ENCODE results near the gene MIPEP. TPM values are rescaled to one million over a fixed set of nuclear protein-coding genes. Genes with fewer than 3 reads are reported as not detected.
"Not testable (repeated sequence)": the region's sequence is repeated elsewhere in the genome, so short reads cannot be mapped to it uniquely, and the experiment has no call there.

The MIPEP gene
- total RNA-seq, 2 experiments from 2014 or later: 13.2 to 15.5 TPM

DNA sequence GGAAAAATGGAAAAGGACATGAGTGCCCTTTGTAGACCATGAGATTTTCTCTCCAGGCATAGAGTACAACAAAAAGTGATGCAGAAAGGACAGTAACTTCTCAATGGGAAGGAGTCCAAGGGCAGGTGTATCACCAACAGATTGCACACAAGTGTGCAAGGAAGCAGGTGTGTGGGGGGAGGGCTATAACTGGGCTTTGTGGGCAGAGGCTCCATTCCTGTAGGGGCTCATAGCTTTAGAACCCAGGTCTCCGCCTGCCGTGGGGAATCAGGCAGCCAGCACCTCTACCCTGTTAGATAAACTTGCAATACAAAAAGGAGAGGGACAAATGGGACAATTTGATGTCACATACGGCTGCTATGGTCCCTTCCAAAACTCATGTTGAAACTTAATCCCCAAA, 119.8 kb downstream of the MIPEP start:
- peaks cover 6% of the 10 kb centered on the region for H3K4me1 Mint-ChIP-seq
- ATAC-seq (no peak), DNase-seq (no peak)
- no peaks in the 10 kb centered on the region for H3K36me3 Mint-ChIP-seq (ENCODE audit: low read depth)
- intact Hi-C loops (cut with DNase I, micrococcal nuclease): loop anchor here in 1 of 2 experiments (2.0 kb wide), 1 partner anchor 15 kb away; no protein-coding TSS in a partner anchor
- no peak overlapping the region for H3K27ac Mint-ChIP-seq
- H3K4me3 Mint-ChIP-seq: no peak overlapping the region
- ChIA-PET POLR2A (no interaction called here), CTCF (no interaction called here)
- H3K27me3 Mint-ChIP-seq: no peaks in the 10 kb centered on the region
- no peaks in the 10 kb centered on the region for H3K9me3 Mint-ChIP-seq (ENCODE audit: low read depth)

DNA sequence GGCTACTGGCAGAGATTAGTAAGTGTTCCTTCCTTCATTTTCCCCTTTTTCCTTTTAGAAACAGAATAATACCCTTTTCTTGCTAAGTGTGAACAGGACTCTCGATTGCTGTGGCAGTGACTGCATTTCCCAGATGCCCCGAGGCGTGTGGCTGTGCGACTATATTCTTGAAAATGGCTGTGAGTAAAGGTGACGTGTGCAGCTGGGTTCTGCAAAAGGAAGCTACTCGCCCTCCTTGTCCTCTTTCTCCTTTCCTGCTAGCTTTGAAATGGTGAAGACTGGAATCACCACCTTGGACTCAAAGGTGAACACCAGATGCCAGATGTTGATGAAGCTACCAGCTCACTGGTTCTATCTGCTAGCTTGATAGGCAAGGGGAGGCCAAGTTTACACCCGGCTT, 121.4 kb downstream of the MIPEP start:
- CTCF ChIA-PET: no interaction called here
- no peak overlapping the region for H3K27ac Mint-ChIP-seq
- no peaks in the 10 kb centered on the region for H3K27me3 Mint-ChIP-seq
- intact Hi-C loops (cut with DNase I, micrococcal nuclease): loop anchor here in 1 of 2 experiments (2.0 kb wide), 1 partner anchor 13 kb away; no protein-coding TSS in a partner anchor
- H3K9me3 Mint-ChIP-seq (ENCODE audit: low read depth): no peaks in the 10 kb centered on the region
- H3K36me3 Mint-ChIP-seq (ENCODE audit: low read depth): no peaks in the 10 kb centered on the region
- peaks cover 6% of the 10 kb centered on the region for H3K4me1 Mint-ChIP-seq
- POLR2A ChIA-PET: no interaction called here
- no peak for DNase-seq
- no peak overlapping the region for H3K4me3 Mint-ChIP-seq
- no peak for ATAC-seq

DNA sequence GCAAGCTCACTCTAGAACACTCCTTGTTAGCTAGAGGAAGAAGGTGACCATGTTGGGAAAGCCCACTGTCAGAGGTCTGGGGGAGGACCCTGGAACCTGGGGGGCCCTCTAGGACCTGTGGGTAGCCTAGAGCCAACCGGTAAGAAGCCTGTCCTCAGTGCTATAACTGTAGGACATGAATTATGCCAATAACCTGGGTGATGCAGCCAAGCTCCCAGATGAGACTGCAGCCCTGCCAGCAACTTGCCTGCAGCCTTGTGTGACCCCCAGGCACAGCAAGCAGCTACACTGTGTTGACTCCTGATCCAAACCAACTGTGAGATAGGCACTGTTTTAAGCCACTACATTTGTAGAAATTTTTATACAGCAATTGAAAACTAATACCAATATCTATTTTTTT, 122.3 kb downstream of the MIPEP start:
- H3K27ac Mint-ChIP-seq: no peak overlapping the region
- H3K27me3 Mint-ChIP-seq: no peaks in the 10 kb centered on the region
- intact Hi-C loops (cut with DNase I, micrococcal nuclease): no loop called here
- DNase-seq (no peak), ATAC-seq (no peak)
- H3K9me3 Mint-ChIP-seq (ENCODE audit: low read depth): no peaks in the 10 kb centered on the region
- ChIA-PET CTCF (no interaction called here), POLR2A (no interaction called here)
- H3K4me1 Mint-ChIP-seq: peaks cover 6% of the 10 kb centered on the region
- H3K4me3 Mint-ChIP-seq: no peak overlapping the region
- H3K36me3 Mint-ChIP-seq (ENCODE audit: low read depth): no peaks in the 10 kb centered on the region

DNA sequence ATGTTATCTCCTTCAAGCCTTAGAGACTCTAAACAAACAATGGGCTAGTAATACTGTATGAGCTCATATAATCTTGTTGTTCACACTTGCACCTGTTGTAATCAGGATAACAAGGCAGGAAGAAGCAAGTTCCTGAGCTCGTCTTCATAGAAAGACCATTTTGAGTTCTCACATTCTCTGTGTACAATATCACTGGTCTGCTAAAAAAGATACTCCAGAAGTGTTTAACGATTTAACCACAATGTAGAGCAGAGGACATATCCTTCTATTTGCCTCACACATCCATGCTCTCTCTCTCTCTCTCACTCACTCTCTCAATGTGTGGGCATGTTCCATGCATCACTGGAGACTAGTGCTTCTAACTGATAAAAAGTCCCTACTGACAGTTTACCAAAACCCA, 122.9 kb downstream of the MIPEP start:
- ATAC-seq (no peak), DNase-seq (no peak)
- Mint-ChIP-seq H3K9me3 (ENCODE audit: low read depth) (no peaks in the 10 kb centered on the region), H3K27ac (no peak overlapping the region), H3K4me1 (peaks cover 2% of the 10 kb centered on the region), H3K36me3 (ENCODE audit: low read depth) (no peaks in the 10 kb centered on the region), H3K4me3 (no peak overlapping the region), H3K27me3 (no peaks in the 10 kb centered on the region)
- CTCF ChIA-PET: no interaction called here
- POLR2A ChIA-PET: interaction anchor here (0.6 kb wide), 1 partner anchor 1781 kb away, joined by 6 read pairs; no protein-coding TSS in a partner anchor
- intact Hi-C loops (cut with DNase I, micrococcal nuclease): no loop called here

DNA sequence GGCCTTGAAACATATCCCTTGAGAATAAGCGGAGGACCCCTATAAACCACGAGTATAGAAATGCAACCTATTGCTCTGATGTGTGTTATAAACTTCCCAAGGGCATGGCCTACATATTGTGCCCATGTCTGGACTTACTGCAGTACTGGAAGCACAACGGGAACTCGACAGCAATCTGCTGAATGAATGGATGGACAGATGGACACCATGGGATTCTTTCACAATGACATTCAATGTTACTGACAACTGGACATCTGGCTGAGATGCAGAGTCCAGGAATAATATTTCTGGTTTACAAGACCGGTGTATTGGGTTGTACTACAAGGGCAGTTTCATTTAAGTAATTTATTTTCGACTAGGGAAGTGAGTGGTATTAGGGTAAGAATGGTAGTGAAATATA, 123.7 kb downstream of the MIPEP start:
- Mint-ChIP-seq H3K4me1 (no peaks in the 10 kb centered on the region), H3K9me3 (ENCODE audit: low read depth) (no peaks in the 10 kb centered on the region), H3K27ac (no peak overlapping the region), H3K27me3 (no peaks in the 10 kb centered on the region), H3K4me3 (no peak overlapping the region), H3K36me3 (ENCODE audit: low read depth) (no peaks in the 10 kb centered on the region)
- no peak for ATAC-seq
- intact Hi-C loops (cut with DNase I, micrococcal nuclease): no loop called here
- ChIA-PET POLR2A (no interaction called here), CTCF (no interaction called here)
- DNase-seq: no peak

DNA sequence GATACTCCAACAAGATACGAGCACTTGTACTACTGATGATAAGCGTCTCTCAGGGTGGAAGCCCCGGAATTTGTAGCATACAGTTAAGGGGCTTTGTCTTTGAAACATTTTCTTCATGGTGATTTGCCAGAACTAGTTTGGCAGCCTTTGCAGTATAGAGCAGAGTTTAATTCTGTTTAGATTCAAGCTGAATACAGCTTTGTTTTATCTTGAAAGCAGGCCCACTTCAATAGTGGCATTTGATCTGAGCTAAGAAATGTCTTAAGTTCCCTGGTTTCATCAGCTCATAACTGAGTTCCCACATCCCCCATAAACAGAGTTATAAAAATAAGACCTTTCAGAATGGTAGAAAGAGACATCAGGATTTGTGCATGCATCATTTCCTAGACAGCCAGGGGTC, 125.9 kb downstream of the MIPEP start:
- H3K9me3 Mint-ChIP-seq (ENCODE audit: low read depth): no peaks in the 10 kb centered on the region

DNA sequence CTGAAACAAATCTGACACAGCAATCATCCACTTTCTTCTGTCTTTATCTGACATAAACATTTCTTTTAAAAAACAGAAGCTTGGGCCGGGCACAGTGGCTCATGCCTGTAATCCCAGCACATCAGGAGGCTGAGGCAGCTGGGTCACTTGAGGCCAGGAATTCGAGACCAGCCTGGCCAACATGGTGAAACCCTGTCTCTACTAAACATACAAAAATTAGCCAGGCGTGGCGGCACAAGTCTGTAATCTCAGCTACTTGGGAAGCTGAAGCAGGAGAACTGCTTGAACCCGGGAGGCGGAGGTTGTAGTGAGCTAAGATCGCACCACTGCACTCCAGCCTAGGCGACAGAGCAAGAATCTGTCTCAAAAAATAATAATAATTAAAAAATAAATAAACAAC, 127.4 kb downstream of the MIPEP start:
- POLR2A ChIA-PET; H3K4me1 Mint-ChIP-seq; intact Hi-C loops (cut with DNase I, micrococcal nuclease); DNase-seq; H3K9me3 Mint-ChIP-seq (ENCODE audit: low read depth); H3K4me3 Mint-ChIP-seq; H3K27me3 Mint-ChIP-seq; H3K36me3 Mint-ChIP-seq (ENCODE audit: low read depth); ATAC-seq; H3K27ac Mint-ChIP-seq: not testable (repeated sequence)
- CTCF ChIA-PET: interaction anchor here (0.6 to 1.0 kb wide), 2 partner anchors 11 to 18 kb away, joined by 3 to 4 read pairs; no protein-coding TSS in a partner anchor

More for the DNA sequence above, 125.9 kb downstream of the MIPEP start:
- H3K4me1 Mint-ChIP-seq: no peaks in the 10 kb centered on the region
- ChIA-PET CTCF (interaction anchor here (0.6 kb wide), 1 partner anchor 296 kb away, joined by 4 read pairs; no protein-coding TSS in a partner anchor), POLR2A (no interaction called here)
- H3K36me3 Mint-ChIP-seq (ENCODE audit: low read depth): peaks cover 2% of the 10 kb centered on the region
- ATAC-seq: no peak
- no peak for DNase-seq
- intact Hi-C loops (cut with DNase I, micrococcal nuclease): no loop called here
- no peak overlapping the region for H3K27ac Mint-ChIP-seq
- H3K27me3 Mint-ChIP-seq: no peaks in the 10 kb centered on the region
- H3K4me3 Mint-ChIP-seq: no peak overlapping the region

DNA sequence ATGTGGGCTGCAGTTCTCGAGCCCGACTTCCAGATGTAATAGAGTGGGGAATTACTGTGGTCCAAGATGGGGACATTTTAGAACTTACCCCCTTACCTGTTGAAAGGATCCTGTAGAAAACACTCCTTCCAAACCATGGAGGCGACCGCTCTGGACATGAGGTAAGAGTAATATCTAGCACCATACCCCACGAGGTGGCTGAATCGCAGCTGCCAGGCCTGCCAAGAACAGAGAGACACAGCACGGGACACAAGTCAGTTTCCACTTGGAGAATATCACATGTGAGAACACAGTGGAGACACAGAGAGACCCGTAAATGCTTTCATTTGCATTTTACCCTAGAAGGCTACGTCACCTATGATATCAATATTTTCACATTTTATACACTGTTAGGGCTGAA, 129.2 kb downstream of the MIPEP start:
- ATAC-seq (no peak), DNase-seq (no peak)
- peaks cover 7% of the 10 kb centered on the region for H3K36me3 Mint-ChIP-seq (ENCODE audit: low read depth)
- no peak overlapping the region for H3K4me3 Mint-ChIP-seq
- H3K9me3 Mint-ChIP-seq (ENCODE audit: low read depth): no peaks in the 10 kb centered on the region
- no peaks in the 10 kb centered on the region for H3K27me3 Mint-ChIP-seq
- intact Hi-C loops (cut with DNase I, micrococcal nuclease): no loop called here
- H3K4me1 Mint-ChIP-seq: peaks cover 3% of the 10 kb centered on the region
- H3K27ac Mint-ChIP-seq: no peak overlapping the region
- CTCF ChIA-PET: no interaction called here
- POLR2A ChIA-PET: no interaction called here

DNA sequence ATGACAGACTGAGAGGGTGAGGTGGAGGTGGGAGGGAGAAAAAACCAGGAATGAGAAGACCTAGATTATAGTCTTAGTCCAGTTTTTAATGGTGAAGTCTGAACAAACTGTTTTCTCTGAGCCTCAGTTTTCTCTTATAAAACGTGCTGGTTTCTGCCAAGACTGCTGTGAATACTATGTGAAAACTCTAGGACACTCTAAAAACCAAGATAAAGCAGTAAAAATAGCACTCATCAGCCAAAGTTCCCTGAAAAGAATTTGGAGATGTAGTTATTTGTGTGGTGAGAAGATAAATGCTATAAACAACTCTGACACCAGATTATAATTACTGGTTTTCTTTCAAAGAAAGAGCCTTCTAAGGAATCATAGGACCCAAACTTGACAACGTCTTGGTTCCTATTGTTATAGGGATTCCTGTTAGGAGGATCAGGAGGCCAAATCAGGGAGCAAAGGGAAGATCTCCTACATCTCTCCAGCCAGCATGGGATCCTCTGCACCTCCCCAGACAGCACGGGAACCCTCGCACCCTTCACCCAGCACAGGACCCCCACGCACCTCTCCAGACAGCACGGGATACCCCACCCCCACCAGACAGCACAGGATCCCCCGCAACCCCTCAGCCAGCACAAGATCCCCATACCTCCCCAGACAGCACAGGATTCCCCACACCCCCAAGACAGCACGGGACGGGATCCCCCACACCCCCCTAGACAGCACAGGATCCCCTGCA, 130.2 kb downstream of the MIPEP start:
- peaks cover 9% of the 10 kb centered on the region for H3K36me3 Mint-ChIP-seq (ENCODE audit: low read depth)
- ChIA-PET CTCF (no interaction called here), POLR2A (no interaction called here)
- intact Hi-C loops (cut with DNase I, micrococcal nuclease): no loop called here
- H3K27me3 Mint-ChIP-seq: no peaks in the 10 kb centered on the region
- DNase-seq (no peak), ATAC-seq (no peak)
- H3K4me1 Mint-ChIP-seq: peaks cover 11% of the 10 kb centered on the region
- H3K9me3 Mint-ChIP-seq (ENCODE audit: low read depth): no peaks in the 10 kb centered on the region
- H3K27ac Mint-ChIP-seq: no peak overlapping the region
- no peak overlapping the region for H3K4me3 Mint-ChIP-seq

DNA sequence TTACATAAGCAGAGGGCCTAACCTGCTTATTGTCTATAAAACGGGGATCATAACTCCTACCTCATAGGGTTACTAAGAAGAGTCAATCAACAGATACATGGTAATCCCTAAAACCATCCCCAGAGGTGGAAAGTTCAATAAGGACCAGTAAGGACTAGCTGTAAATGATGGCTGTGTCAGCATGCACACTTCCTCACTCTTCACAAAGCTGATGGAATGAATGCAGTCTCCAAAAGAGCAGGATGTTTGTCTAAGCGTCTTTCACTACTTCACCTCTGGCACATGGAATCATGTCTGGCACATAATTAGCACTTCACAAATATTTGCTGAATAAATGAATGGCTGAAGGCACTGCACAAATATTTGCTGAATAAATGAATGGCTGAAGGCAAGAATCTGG, 134.2 kb downstream of the MIPEP start:
- peaks cover 41% of the 10 kb centered on the region for H3K4me1 Mint-ChIP-seq
- H3K36me3 Mint-ChIP-seq (ENCODE audit: low read depth): peaks cover 9% of the 10 kb centered on the region
- ATAC-seq (no peak), DNase-seq (no peak)
- H3K27ac Mint-ChIP-seq: peak overlapping the region; percentile 58
- intact Hi-C loops (cut with DNase I, micrococcal nuclease): loop anchor here (1.0 to 5.0 kb wide), 3 partner anchors 14 to 288 kb away; no protein-coding TSS in a partner anchor
- ChIA-PET CTCF (interaction anchor here (0.9 kb wide), 1 partner anchor 14 kb away, joined by 3 read pairs; no protein-coding TSS in a partner anchor), POLR2A (no interaction called here)
- no peak overlapping the region for H3K4me3 Mint-ChIP-seq
- H3K27me3 Mint-ChIP-seq: no peaks in the 10 kb centered on the region
- H3K9me3 Mint-ChIP-seq (ENCODE audit: low read depth): no peaks in the 10 kb centered on the region

DNA sequence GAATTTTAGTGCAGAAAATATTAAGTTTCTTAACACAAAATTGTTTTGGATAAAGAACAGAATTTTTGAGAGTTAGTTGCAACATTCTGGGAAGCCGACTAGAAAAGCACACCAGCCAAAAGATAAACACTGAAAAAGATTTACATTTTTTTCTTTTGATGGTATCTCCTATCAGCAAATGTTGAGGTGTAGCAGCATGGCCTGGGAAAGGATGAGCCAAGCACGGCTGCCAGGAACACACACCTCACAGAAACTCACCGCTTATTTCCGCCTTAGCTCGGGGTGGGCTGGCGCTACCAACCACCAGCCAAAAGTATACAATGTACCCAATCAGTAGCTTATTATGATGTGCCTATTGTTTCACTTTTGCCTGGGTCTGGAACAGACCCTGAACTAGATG, 134.7 kb downstream of the MIPEP start:
- intact Hi-C loops (cut with DNase I, micrococcal nuclease): loop anchor here (2.0 to 5.0 kb wide), 2 partner anchors 14 to 287 kb away; no protein-coding TSS in a partner anchor
- ChIA-PET CTCF (interaction anchor here (0.9 kb wide), 1 partner anchor 14 kb away, joined by 3 read pairs; no protein-coding TSS in a partner anchor), POLR2A (no interaction called here)
- H3K27ac Mint-ChIP-seq: peak overlapping the region; percentile 58
- peaks cover 44% of the 10 kb centered on the region for H3K4me1 Mint-ChIP-seq
- H3K27me3 Mint-ChIP-seq: peaks cover 3% of the 10 kb centered on the region
- peak; percentile 37 for ATAC-seq
- H3K4me3 Mint-ChIP-seq: no peak overlapping the region
- DNase-seq: peak; percentile 39
- H3K36me3 Mint-ChIP-seq (ENCODE audit: low read depth): peaks cover 9% of the 10 kb centered on the region
- H3K9me3 Mint-ChIP-seq (ENCODE audit: low read depth): no peaks in the 10 kb centered on the region

DNA sequence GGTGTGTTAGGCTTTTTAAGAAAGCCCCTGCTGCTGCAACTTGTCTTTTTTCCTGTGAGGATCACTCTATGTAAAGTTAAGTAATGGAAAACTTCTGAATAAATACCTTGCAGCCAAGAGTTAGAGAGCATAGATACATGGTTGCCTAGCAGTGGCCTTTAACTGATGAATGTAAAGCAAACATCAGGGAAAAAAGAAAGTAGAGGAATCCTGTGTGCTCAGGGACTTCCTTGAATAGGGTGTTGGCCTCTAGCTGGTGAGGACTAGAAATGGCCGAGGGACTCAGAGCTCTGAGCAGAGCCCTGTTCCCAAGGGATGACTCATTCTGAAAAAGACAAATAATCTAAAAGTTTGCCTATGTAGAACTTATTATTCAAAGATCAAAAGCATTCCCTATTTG, 135.7 kb downstream of the MIPEP start:
- DNase-seq: no peak
- intact Hi-C loops (cut with DNase I, micrococcal nuclease): loop anchor here (2.0 to 5.0 kb wide), 2 partner anchors 79 to 286 kb away; no protein-coding TSS in a partner anchor

More for the DNA sequence above, 135.7 kb downstream of the MIPEP start:
- peak; percentile 21 for ATAC-seq
- POLR2A ChIA-PET: no interaction called here
- Mint-ChIP-seq H3K4me3 (no peak overlapping the region), H3K9me3 (ENCODE audit: low read depth) (no peaks in the 10 kb centered on the region), H3K27me3 (peaks cover 3% of the 10 kb centered on the region), H3K36me3 (ENCODE audit: low read depth) (peaks cover 6% of the 10 kb centered on the region), H3K4me1 (peaks cover 44% of the 10 kb centered on the region), H3K27ac (no peak overlapping the region)
- CTCF ChIA-PET: interaction anchor here (1.1 kb wide), 1 partner anchor 10 kb away, joined by 3 read pairs; no protein-coding TSS in a partner anchor
